SU-DHL-6 (cell line): Measurements from ENCODE around the gene SEPTIN1.

ENCODE experiments used
- H2AFZ ChIP-seq: fragments of 200-600 bp; sonication (generic); 2 replicates; pipeline ENCODE4 v1.6.1; 2014; ENCODE audit warnings: low read depth, mild to moderate bottlenecking, moderate library complexity, mixed read lengths, antibody characterized with exemption, low read length; ENCODE audit not compliant: severe bottlenecking
- H3F3A ChIP-seq: fragments of 200-600 bp; shearing (Covaris generic); 2 replicates; pipeline ENCODE4 v1.6.0; 2016; ENCODE audit warnings: antibody characterized with exemption, mild to moderate bottlenecking; ENCODE audit not compliant: insufficient read depth
- H3K27ac ChIP-seq: fragments of 200-600 bp; sonication (generic); 2 replicates; pipeline ENCODE4 v1.5.1; 2016; ENCODE audit warnings: low read depth, mild to moderate bottlenecking, low read length, moderate library complexity, mixed read lengths
- H3K27me3 ChIP-seq: fragments of 200-600 bp; sonication (generic), shearing (Covaris generic); 2 replicates; pipeline ENCODE4 v1.6.0; 2014; ENCODE audit warnings: mild to moderate bottlenecking, low read length
- H3K36me3 ChIP-seq: fragments of 200-600 bp; sonication (generic); 2 replicates; pipeline ENCODE4 v1.6.1; 2014; ENCODE audit warnings: mild to moderate bottlenecking, low read length, mixed read lengths
- H3K4me2 ChIP-seq: fragments of 300-600, 200-600 bp; shearing (Covaris generic), sonication (generic); 2 replicates; pipeline ENCODE4 v1.6.0; 2014; ENCODE audit warnings: low read length, low read depth, mild to moderate bottlenecking; ENCODE audit not compliant: poor library complexity, severe bottlenecking
- H3K4me3 ChIP-seq: fragments of 200-600 bp; sonication (generic); 2 replicates; pipeline ENCODE4 v1.5.1; 2014; ENCODE audit warnings: antibody characterized with exemption, low read length, mild to moderate bottlenecking, mixed read lengths; ENCODE audit not compliant: insufficient read depth, poor library complexity, severe bottlenecking
- H3K79me2 ChIP-seq: fragments of 200-600 bp; sonication (generic); 2 replicates; pipeline ENCODE4 v1.6.1; 2014; ENCODE audit warnings: mild to moderate bottlenecking, low read length, moderate library complexity; ENCODE audit not compliant: insufficient read depth
- H3K9ac ChIP-seq: fragments of 200-600 bp; sonication (generic); 2 replicates; pipeline ENCODE4 v1.7.0; 2014; ENCODE audit warnings: mild to moderate bottlenecking, low read length
- H3K9me2 ChIP-seq: fragments of 200-600 bp; sonication (generic); replicated peaks from 2 replicates; pipeline ENCODE4 v1.6.1; 2014; ENCODE audit warnings: low read length; ENCODE audit not compliant: insufficient read depth
- H3K9me3 ChIP-seq: fragments of 200-600 bp; sonication (generic); 2 replicates; pipeline ENCODE4 v1.6.1; 2014; ENCODE audit warnings: low read length, mixed read lengths; ENCODE audit not compliant: insufficient read depth
- H4K20me1 ChIP-seq: fragments of 200-600 bp; sonication (generic); 2 replicates; pipeline ENCODE4 v1.6.1; 2014; ENCODE audit warnings: low read depth, mild to moderate bottlenecking, antibody characterized with exemption, low read length, moderate library complexity, mixed read lengths
- CTCF ChIP-seq: fragments of 200-600 bp; sonication (generic); IDR thresholded peaks from one replicate; pipeline ENCODE4 v1.5.1; 2017; ENCODE audit warnings: antibody characterized with exemption, mild to moderate bottlenecking, low read length, moderate library complexity; ENCODE audit not compliant: insufficient read depth, poor library complexity, severe bottlenecking
- EZH2phosphoT487 ChIP-seq: fragments of 200-600 bp; sonication (generic), shearing (Covaris generic); conservative IDR thresholded peaks from 2 replicates; pipeline ENCODE4 v1.6.1; 2018; ENCODE audit warnings: mild to moderate bottlenecking, antibody characterized with exemption, low read length, moderate library complexity, mixed read lengths

Gene SEPTIN1

GRCh38 chr16:30406795-30407101 lies 24.4 kb upstream of the SEPTIN1 start:
- Histone ChIP-seq H3K27me3 (no peaks in the 10 kb centered on the region), H3K9ac (peak overlapping the region; percentile 72), H3K27ac (no peak overlapping the region), H3K36me3 (no peaks in the 10 kb centered on the region), H3F3A (peaks cover 18% of the 10 kb centered on the region), H3K9me2 (no peaks in the 10 kb centered on the region), H2AFZ (peak overlapping the region; percentile 13), H3K4me2 (peak overlapping the region; percentile 75), H3K4me3 (peak overlapping the region; percentile 96), H4K20me1 (no peaks in the 10 kb centered on the region), H3K9me3 (no peaks in the 10 kb centered on the region), H3K79me2 (no peaks in the 10 kb centered on the region)
- TF ChIP-seq EZH2phosphoT487 (no peak), CTCF (no peak)

GRCh38 chr16:30401768-30402425 lies 19.5 kb upstream of the SEPTIN1 start:
- no peak overlapping the region for H3K4me2 ChIP-seq
- no peak overlapping the region for H3K9ac ChIP-seq

GRCh38 chr16:30399435-30400186 lies 17.2 kb upstream of the SEPTIN1 start:
- H3K4me2 ChIP-seq = peak overlapping the region; percentile 39
- H3F3A ChIP-seq = peaks cover 8% of the 10 kb centered on the region; the same call in 1 of the 2 replicates
- no peaks in the 10 kb centered on the region for H3K36me3 ChIP-seq
- H3K27me3 ChIP-seq = no peaks in the 10 kb centered on the region
- TF ChIP-seq CTCF (no peak), EZH2phosphoT487 (no peak)
- H3K27ac ChIP-seq = no peak overlapping the region
- H3K9me2 ChIP-seq = no peaks in the 10 kb centered on the region
- H3K4me3 ChIP-seq = no peak overlapping the region
- H4K20me1 ChIP-seq = no peaks in the 10 kb centered on the region
- peaks cover 13% of the 10 kb centered on the region; the same call in 1 of the 2 replicates for H3K79me2 ChIP-seq
- H2AFZ ChIP-seq = no peak overlapping the region
- no peaks in the 10 kb centered on the region for H3K9me3 ChIP-seq
- peak overlapping the region; percentile 23 for H3K9ac ChIP-seq

More at GRCh38 chr16:30401768-30402425, 19.5 kb upstream of the SEPTIN1 start:
- H3K9me3 ChIP-seq = no peaks in the 10 kb centered on the region
- no peaks in the 10 kb centered on the region for H3K9me2 ChIP-seq
- 0 out of 2 replicates have a peak, but pooled peaks cover 7% of the 10 kb centered on the region for H3F3A ChIP-seq
- H3K79me2 ChIP-seq = 0 out of 2 replicates have a peak, but pooled peaks cover 2% of the 10 kb centered on the region
- no peak overlapping the region for H2AFZ ChIP-seq
- H3K27ac ChIP-seq = no peak overlapping the region
- no peak for TF ChIP-seq CTCF
- no peak for TF ChIP-seq EZH2phosphoT487
- no peaks in the 10 kb centered on the region for H3K27me3 ChIP-seq
- no peaks in the 10 kb centered on the region for H3K36me3 ChIP-seq
- H4K20me1 ChIP-seq = no peaks in the 10 kb centered on the region
- no peak overlapping the region for H3K4me3 ChIP-seq
